HG03280 (cell line): ENCODE measurements around the gene FGF14.

ENCODE experiments used
- ATAC-seq: cut with Tn5 transposase; IDR thresholded peaks from one replicate; pipeline ENCODE4 v1.9.1; 2021; ENCODE audit warnings: mild to moderate bottlenecking, moderate library complexity; ENCODE audit not compliant: unreplicated experiment

The FGF14 gene

DNA sequence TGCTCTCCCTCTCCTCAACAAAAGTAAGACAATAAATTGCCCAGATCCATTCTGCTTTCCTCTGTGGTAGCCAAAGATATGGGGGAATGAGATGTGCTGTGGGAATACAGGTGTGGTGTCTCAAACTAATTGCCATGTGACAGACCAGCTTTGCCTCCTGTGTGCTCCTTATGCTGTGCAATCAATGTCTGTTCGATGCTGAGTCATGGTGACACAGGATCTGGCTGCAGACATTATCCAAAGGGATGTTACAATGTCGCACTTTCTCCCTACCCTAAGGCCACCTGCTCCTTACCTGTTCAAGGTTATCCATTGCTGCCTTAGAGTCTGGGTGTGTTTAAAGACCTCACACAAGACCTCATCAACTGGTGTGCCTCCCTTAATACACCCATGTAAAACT, 32.5 kb downstream of the FGF14 start:
- no peak for ATAC-seq

- ATAC-seq = no peak
These were observed 34.0 kb downstream of the FGF14 start for GRCh38 chr13:102367836-102368235.

- ATAC-seq = no peak
These were observed 40.7 kb downstream of the FGF14 start for GRCh38 chr13:102361113-102361512.

- no peak for ATAC-seq
These were observed 42.6 kb downstream of the FGF14 start for GRCh38 chr13:102359264-102359663.

DNA sequence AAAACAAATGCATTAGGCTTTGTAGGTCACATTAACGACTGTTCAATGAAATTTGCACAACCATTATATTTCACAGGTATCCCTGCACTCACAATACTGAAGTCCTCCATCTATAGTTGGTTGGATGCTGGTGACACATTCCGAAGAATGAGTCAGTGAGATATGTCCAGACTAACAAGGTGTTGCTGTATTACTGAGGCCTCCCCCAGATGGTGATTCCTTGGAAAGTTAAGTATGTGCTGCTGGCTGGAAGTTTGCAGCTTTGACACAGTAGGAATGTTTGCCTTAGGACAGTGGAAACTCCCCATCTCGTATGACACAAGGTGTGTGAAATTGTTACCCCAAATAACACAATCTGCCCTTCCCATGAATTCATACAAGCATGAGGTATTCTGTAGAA, 46.6 kb downstream of the FGF14 start:
- ATAC-seq = no peak

- no peak for ATAC-seq
These were observed 47.8 kb downstream of the FGF14 start for GRCh38 chr13:102354011-102354410.

DNA sequence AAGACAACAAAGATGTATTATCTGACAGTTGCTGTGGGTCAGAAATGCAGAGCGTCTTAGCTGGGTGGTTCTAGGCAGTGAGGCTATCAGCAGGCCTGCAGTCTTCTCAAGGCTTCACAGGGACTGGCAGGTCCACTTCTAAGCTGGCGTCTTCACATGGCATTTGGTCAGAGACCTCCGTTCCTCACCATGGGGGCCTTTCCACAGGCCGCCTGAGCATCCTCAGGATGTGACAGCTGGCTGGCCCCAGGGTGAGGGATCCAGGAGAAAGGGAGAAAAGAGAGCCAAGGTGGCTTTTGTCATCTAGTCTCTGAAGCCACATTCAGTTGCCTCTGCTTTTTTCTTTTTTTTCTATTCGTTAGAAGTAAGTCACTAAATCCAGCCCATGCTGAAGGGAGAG, 50.3 kb downstream of the FGF14 start:
- ATAC-seq = no peak

DNA sequence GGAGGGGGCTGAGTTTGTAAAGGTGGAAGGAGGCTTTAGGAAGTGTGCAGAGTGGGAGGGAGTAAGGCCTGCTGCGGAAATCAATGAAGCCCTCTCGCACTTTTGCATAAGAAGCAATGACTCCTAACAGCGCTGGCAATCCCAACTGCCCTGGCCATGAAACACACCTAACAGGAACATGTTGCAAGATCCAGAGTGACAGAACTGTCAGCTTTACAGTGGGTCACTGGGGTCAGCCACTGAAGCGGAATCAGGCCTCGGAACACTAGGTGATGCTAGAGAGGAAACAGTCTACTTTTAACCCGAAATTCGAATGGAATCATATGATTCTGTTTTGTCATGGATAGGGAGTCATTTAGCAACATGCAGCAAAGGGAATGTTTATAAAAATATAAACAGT, 54.4 kb downstream of the FGF14 start:
- ATAC-seq = no peak

DNA sequence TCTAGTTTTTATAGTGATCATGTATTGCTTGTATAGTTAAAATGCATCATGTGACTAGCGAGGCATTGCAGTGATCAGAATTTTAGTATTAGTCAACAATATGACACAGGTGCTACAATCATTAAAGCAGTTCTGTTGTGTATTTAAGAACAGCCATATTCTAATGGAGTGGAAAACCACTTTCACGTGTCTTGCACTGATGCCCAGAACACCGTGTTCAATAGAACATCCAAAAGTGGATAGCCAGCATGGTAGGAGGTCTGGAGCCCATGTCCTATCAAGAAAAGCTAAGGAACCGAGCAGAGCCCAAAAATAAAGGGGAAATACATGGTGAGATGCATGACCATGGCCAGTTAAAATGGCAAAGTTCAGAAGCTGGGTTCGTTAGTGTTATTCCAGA, 55.1 kb downstream of the FGF14 start:
- ATAC-seq = no peak

GRCh38 chr13:102344410-102344809, 57.4 kb downstream of the FGF14 start:
- no peak for ATAC-seq

GRCh38 chr13:102333320-102334198, 68.3 kb downstream of the FGF14 start:
- no peak for ATAC-seq

DNA sequence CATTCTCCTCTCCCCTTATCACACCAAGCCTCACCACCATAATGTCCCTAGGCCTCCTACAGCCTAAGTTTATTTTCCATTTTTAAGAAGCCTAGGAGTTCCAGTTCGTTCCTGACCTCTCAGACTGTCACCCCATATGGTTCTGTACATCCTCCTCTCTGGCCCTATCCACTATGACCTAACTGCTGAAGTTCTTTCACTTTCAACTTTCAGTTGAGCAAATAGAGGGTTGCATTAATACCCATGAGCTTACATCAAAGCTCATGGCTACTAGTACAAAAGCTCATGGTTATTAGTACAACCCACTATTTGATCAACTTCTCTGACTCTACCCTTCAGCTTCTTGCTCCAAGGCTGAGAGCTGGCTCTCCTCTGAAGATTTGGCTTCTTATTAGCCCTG, 72.9 kb downstream of the FGF14 start:
- no peak for ATAC-seq

DNA sequence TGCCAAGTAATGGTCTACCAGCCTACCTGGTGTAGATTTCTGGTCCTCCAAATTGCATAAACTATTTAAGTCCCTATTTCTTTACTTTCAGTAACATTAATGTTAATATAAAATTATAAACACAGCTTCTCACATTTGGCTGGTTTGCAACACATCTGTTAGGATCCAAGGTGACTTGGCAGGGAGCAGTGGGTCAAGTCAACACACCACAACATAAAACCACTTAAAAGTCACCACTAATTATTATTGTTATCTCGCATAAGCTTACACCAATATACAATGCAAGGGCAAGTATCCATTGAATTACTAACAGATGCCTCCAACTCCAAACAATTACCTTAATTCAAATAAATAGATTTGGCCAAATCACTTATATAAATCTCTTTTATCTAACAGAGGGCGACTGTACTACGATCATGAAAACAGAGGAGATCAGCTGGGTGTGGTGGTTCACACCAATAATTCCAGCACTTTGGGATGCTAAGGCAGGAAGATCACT, 74.7 kb downstream of the FGF14 start:
- no peak for ATAC-seq

DNA sequence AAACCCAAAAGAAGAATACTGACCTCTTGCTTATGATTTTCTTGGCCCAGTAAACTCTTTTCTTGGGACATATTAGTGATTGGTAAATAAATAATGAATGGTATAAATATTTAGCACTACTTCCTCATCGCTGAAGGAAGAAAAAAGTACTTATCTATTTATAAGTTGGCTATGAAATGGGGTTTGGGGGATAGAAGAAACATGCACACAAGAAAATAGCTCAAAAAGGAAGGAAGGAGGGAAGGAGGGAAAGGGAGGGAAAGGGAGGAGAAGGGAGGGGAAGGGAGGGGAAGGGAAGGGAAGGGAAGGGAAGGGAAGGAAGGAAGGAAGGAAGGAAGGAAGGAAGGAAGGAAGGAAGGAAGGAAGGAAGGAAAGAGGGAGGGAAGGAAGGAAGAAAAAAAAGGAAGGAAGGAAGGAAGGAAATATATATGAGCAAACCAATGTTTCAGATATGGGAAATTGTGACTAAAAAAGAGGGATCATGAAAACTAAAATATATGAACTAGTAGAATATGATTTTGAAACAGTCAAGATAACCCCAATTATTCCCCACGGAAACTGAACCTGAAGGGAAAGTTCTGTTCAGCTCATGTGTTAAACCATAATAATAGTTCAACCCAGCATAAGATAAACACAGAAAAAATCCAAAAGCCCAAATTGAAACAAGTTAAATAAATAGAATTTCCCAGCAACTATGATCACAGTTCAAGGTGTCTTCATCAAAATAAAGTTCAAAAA, 75.3 kb downstream of the FGF14 start:
- no peak for ATAC-seq

DNA sequence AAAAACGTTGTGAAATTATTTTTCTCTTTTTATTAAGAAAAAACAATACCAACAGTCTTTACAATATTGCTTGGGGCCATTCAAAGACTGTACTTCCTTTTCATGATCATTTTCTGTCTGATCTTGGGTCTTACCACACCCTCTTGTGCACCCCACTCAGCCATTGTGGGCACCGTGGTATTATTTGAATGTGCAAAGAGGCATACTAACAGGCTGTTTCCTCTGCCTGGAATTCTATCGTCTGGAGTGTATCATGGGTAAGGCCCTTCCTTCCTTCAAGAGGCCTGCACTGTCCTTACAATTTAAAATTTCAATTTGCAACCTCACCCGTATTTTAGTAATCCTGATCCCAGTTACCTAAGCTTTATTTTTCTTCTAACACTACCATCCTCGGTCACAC, 76.5 kb downstream of the FGF14 start:
- no peak for ATAC-seq

- ATAC-seq = no peak
These were observed 78.3 kb downstream of the FGF14 start for GRCh38 chr13:102323505-102323904.

GRCh38 chr13:102323012-102323411, 78.8 kb downstream of the FGF14 start:
- ATAC-seq = no peak

DNA sequence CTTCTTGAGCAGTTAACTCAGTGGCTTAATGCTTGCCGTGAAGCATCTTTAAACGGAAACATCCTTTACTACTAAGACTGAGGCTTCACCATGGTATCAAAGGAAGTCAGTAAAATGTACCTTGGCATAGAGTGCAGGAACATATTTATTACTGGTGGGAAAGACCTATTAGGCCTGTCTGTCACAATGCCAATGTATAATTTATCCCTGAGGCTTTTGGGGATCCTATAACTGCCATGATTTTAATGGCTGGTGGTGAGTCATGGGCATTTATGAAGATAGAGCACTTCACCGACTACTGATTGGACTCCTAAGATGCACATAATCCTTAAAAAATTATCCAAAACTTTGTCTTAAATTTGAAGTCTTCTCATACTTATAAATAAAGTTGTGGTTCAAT, 79.6 kb downstream of the FGF14 start:
- ATAC-seq = no peak

- ATAC-seq = no peak
These were observed 83.6 kb downstream of the FGF14 start for GRCh38 chr13:102318233-102318632.

- ATAC-seq = no peak
These were observed 84.3 kb downstream of the FGF14 start for GRCh38 chr13:102317593-102317992.

- no peak for ATAC-seq
These were observed 85.1 kb downstream of the FGF14 start for GRCh38 chr13:102316732-102317131.

DNA sequence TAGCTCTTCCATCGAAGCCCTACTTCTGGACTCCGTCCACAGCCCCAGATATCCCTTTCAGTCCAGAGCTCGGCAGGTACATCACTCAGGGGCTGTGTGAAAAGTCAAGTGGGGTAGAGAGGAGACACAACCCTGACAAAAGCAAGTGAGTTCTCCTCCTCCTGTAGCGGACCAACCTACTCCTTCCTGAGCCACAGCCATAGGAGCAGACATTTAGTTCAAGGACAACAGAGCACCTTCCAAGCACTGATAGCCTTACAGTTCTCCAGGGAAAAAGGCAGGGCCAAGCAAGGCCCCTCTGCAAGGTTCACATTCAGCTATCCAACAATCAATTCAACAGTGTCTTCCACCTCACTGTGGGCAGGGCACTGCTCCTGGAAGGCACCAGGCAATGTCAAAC, 89.0 kb downstream of the FGF14 start:
- ATAC-seq = no peak
